ENCODE measurements around the gene JADE2.

Gene JADE2

GRCh38 chr5:134608555-134608954 lies 83.1 kb downstream of the JADE2 start:
- no peak for TF ChIP-seq REST (IDR thresholded peaks at IDR 0.05; ENCODE audit: low read depth)
- TF ChIP-seq EGR1 (IDR thresholded peaks at IDR 0.05), result no peak
- TF ChIP-seq TEAD4 (IDR thresholded peaks at IDR 0.05), result no peak
- no peak for TF ChIP-seq CREB1 (IDR thresholded peaks at IDR 0.05; ENCODE audit: low read depth)

- TF ChIP-seq TCF12 (IDR thresholded peaks at IDR 0.05; ENCODE audit: low read depth) (no peak), USF1 (IDR thresholded peaks at IDR 0.05) (no peak), REST (IDR thresholded peaks at IDR 0.05; ENCODE audit: low read depth) (no peak), RAD21 (IDR thresholded peaks at IDR 0.05; ENCODE audit: low read depth) (no peak), CREB1 (IDR thresholded peaks at IDR 0.05; ENCODE audit: low read depth) (no peak), MAX (IDR thresholded peaks at IDR 0.05) (no peak), TAF1 (IDR thresholded peaks at IDR 0.05; ENCODE audit: low read depth) (no peak), ZBTB7A (IDR thresholded peaks at IDR 0.05; ENCODE audit: low read depth) (no peak), FOXM1 (IDR thresholded peaks at IDR 0.05; ENCODE audit: borderline replicate concordance, low read depth) (no peak), TEAD4 (IDR thresholded peaks at IDR 0.05) (no peak), EP300 (IDR thresholded peaks at IDR 0.05; ENCODE audit: borderline replicate concordance) (no peak)
Measured at GRCh38 chr5:134609232-134609851, 83.9 kb downstream of the JADE2 start.

GRCh38 chr5:134610725-134611124 lies 85.3 kb downstream of the JADE2 start:
- TF ChIP-seq YY1 (IDR thresholded peaks at IDR 0.05; ENCODE audit: low read depth) (no peak), EP300 (IDR thresholded peaks at IDR 0.05; ENCODE audit: borderline replicate concordance) (no peak), RAD21 (IDR thresholded peaks at IDR 0.05; ENCODE audit: low read depth) (no peak), EGR1 (IDR thresholded peaks at IDR 0.05) (no peak), FOXM1 (IDR thresholded peaks at IDR 0.05; ENCODE audit: borderline replicate concordance, low read depth) (no peak), NFIC (IDR thresholded peaks at IDR 0.05) (no peak), CREB1 (IDR thresholded peaks at IDR 0.05; ENCODE audit: low read depth) (no peak), CEBPB (IDR thresholded peaks at IDR 0.05) (no peak)

GRCh38 chr5:134611515-134611914 lies 86.0 kb downstream of the JADE2 start:
- TF ChIP-seq MAX (IDR thresholded peaks at IDR 0.05), result no peak
- no peak for TF ChIP-seq ZBTB7A (IDR thresholded peaks at IDR 0.05; ENCODE audit: low read depth)
- TF ChIP-seq USF1 (IDR thresholded peaks at IDR 0.05), result no peak
- no peak for TF ChIP-seq FOXM1 (IDR thresholded peaks at IDR 0.05; ENCODE audit: borderline replicate concordance, low read depth)
- no peak for TF ChIP-seq NFIC (IDR thresholded peaks at IDR 0.05)
- TF ChIP-seq EP300 (IDR thresholded peaks at IDR 0.05; ENCODE audit: borderline replicate concordance), result no peak
- no peak for TF ChIP-seq EGR1 (IDR thresholded peaks at IDR 0.05)
- TF ChIP-seq TCF12 (IDR thresholded peaks at IDR 0.05; ENCODE audit: low read depth), result no peak
- no peak for TF ChIP-seq TEAD4 (IDR thresholded peaks at IDR 0.05)
- no peak for TF ChIP-seq RAD21 (IDR thresholded peaks at IDR 0.05; ENCODE audit: low read depth)
- TF ChIP-seq TAF1 (IDR thresholded peaks at IDR 0.05; ENCODE audit: low read depth), result no peak
- no peak for TF ChIP-seq REST (IDR thresholded peaks at IDR 0.05; ENCODE audit: low read depth)
- no peak for TF ChIP-seq CREB1 (IDR thresholded peaks at IDR 0.05; ENCODE audit: low read depth)

All from Ishikawa (cell line).